HPDE6-E6E7 (cell line): ENCODE results near the gene HNRNPUL2.
A peak's percentile ranks its signal among the peaks of the same experiment; 100 is the strongest.

ENCODE experiments used
- DNase-seq: peaks from one replicate; pipeline ENCODE4 v3.0.0; 2011; ENCODE audit warnings: missing footprints; ENCODE audit errors: extremely low spot score

HNRNPUL2 gene

GRCh38 chr11:62726915-62727164 lies 417 bp downstream of the HNRNPUL2 start:
- DNase-seq, result no peak

GRCh38 chr11:62726156-62726914 lies 922 bp downstream of the HNRNPUL2 start:
- DNase-seq, result no peak

- no peak for DNase-seq
Observed at GRCh38 chr11:62725646-62726045, 1.6 kb downstream of the HNRNPUL2 start.

GRCh38 chr11:62724171-62724570 lies 3.1 kb downstream of the HNRNPUL2 start:
- DNase-seq, result no peak

GRCh38 chr11:62721994-62722393 lies 5.3 kb downstream of the HNRNPUL2 start:
- no peak for DNase-seq

- no peak for DNase-seq
Observed at GRCh38 chr11:62719302-62719978, 7.8 kb downstream of the HNRNPUL2 start.

- no peak for DNase-seq
Observed at GRCh38 chr11:62716816-62717215, 10.4 kb downstream of the HNRNPUL2 start.

- no peak for DNase-seq
Observed at GRCh38 chr11:62716206-62716605, 11.1 kb downstream of the HNRNPUL2 start.

- no peak for DNase-seq
Observed at GRCh38 chr11:62715150-62716130, 11.8 kb downstream of the HNRNPUL2 start.

GRCh38 chr11:62713343-62713742 lies 13.9 kb downstream of the HNRNPUL2 start:
- no peak for DNase-seq

- no peak for DNase-seq
Observed at GRCh38 chr11:62712861-62713260, 14.4 kb downstream of the HNRNPUL2 start.

- no peak for DNase-seq
Observed at GRCh38 chr11:62712276-62712812, 14.9 kb downstream of the HNRNPUL2 start.

GRCh38 chr11:62710001-62710345 lies 17.3 kb downstream of the HNRNPUL2 start:
- no peak for DNase-seq

GRCh38 chr11:62709247-62710000 lies 17.8 kb downstream of the HNRNPUL2 start:
- DNase-seq, result peak; percentile 88

- DNase-seq, result no peak
Observed at GRCh38 chr11:62708793-62709192, 18.5 kb downstream of the HNRNPUL2 start.

GRCh38 chr11:62708392-62708791 lies 18.9 kb downstream of the HNRNPUL2 start:
- no peak for DNase-seq

GRCh38 chr11:62707277-62707861 lies 19.9 kb downstream of the HNRNPUL2 start, which contains the start of the genes BSCL2 and GNG3:
BSCL2 (minus strand) TSS chr11:62707424; CDS start chr11:62707195, 229 bp downstream.
GNG3 (plus strand) TSS chr11:62707676; CDS start chr11:62708296, 620 bp downstream.
- DNase-seq, result no peak

- DNase-seq, result no peak
Observed at GRCh38 chr11:62706850-62707247, 20.4 kb downstream of the HNRNPUL2 start.

GRCh38 chr11:62705880-62706849 lies 21.1 kb downstream of the HNRNPUL2 start:
- peak; percentile 77 for DNase-seq

- DNase-seq, result no peak
Observed at GRCh38 chr11:62705413-62705812, 21.8 kb downstream of the HNRNPUL2 start.
